SH-SY5Y (cell line): ENCODE data around the gene DOCK2.

Experiments
- GATA2 ChIP-seq: IDR thresholded peaks from 2 replicates; pipeline ENCODE4 v1.6.1; 2011; ENCODE audit warnings: mild to moderate bottlenecking, low read depth, low read length
- GATA3 ChIP-seq: IDR thresholded peaks from 2 replicates; pipeline ENCODE4 v1.6.1; 2011; ENCODE audit warnings: low read depth, mild to moderate bottlenecking, low read length, moderate library complexity

DNA sequence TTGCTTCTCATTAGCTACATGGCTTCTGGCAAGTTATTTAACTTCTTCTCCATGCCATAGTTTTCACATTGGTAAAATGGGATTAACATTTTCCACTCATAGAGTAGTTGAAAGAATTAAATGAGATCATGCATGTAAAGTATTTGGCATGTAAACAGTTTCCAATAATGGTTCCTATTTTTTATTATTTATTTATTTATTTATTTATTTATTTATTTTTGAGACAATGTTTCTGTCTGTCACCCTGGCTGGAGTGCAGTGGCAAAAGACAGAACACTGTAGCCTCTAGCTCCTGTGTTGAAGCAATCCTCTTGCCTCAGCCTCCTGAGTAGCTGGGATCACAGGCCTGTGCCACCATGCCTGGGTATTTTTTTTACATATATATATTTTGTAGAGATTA is 117.7 kb downstream of the DOCK2 start:
- TF ChIP-seq GATA2 (no peak), GATA3 (no peak)
